ENCODE data around the gene KIZ. TPM values are rescaled to one million over a fixed set of nuclear protein-coding genes. Genes with fewer than 3 reads are reported as not detected.
"Not testable (repeated sequence)": the region's sequence is repeated elsewhere in the genome, so short reads cannot be mapped to it uniquely, and the experiment has no call there.

Gene KIZ
- total RNA-seq, 1 donor from 2014 or later: 6.8 TPM

GRCh38 chr20:21134883-21135493 lies 9.1 kb downstream of the KIZ start:
- no peak for DNase-seq (ENCODE audit: low spot score)
- no peak for ATAC-seq

GRCh38 chr20:21136015-21136732 lies 10.3 kb downstream of the KIZ start:
- ATAC-seq: no peak
- DNase-seq (ENCODE audit: low spot score): no peak

- ATAC-seq: no peak
These were observed 11.2 kb downstream of the KIZ start for GRCh38 chr20:21137078-21137477.

GRCh38 chr20:21139881-21140566 lies 14.1 kb downstream of the KIZ start:
- DNase-seq (ENCODE audit: low spot score) (no peak), ATAC-seq (no peak)

More at GRCh38 chr20:21137078-21137477, 11.2 kb downstream of the KIZ start:
- DNase-seq (ENCODE audit: low spot score): no peak

- ATAC-seq (no peak), DNase-seq (ENCODE audit: low spot score) (no peak)
These were observed 15.9 kb downstream of the KIZ start for GRCh38 chr20:21141825-21142224.

GRCh38 chr20:21143194-21143890 lies 17.5 kb downstream of the KIZ start:
- DNase-seq (ENCODE audit: low spot score): no peak
- no peak for ATAC-seq

- ATAC-seq (no peak), DNase-seq (ENCODE audit: low spot score) (no peak)
These were observed 19.5 kb downstream of the KIZ start for GRCh38 chr20:21145424-21145823.

- ATAC-seq (no peak), DNase-seq (ENCODE audit: low spot score) (no peak)
These were observed 20.3 kb downstream of the KIZ start for GRCh38 chr20:21146215-21146614.

- no peak for DNase-seq (ENCODE audit: low spot score)
- no peak for ATAC-seq
These were observed 21.7 kb downstream of the KIZ start for GRCh38 chr20:21147593-21147992.

- no peak for ATAC-seq
- DNase-seq (ENCODE audit: low spot score): no peak
These were observed 23.5 kb downstream of the KIZ start for GRCh38 chr20:21149344-21149743.

- ATAC-seq (no peak), DNase-seq (ENCODE audit: low spot score) (no peak)
These were observed 25.9 kb downstream of the KIZ start for GRCh38 chr20:21151791-21152190.

- ATAC-seq: no peak
- DNase-seq (ENCODE audit: low spot score): no peak
These were observed 28.8 kb downstream of the KIZ start for GRCh38 chr20:21154692-21155091.

GRCh38 chr20:21155268-21155667 lies 29.4 kb downstream of the KIZ start:
- DNase-seq (ENCODE audit: low spot score): no peak
- ATAC-seq: no peak

GRCh38 chr20:21156266-21156665 lies 30.4 kb downstream of the KIZ start:
- ATAC-seq: no peak
- DNase-seq (ENCODE audit: low spot score): no peak

GRCh38 chr20:21157006-21157405 lies 31.1 kb downstream of the KIZ start:
- ATAC-seq: no peak

GRCh38 chr20:21159658-21160380 lies 33.9 kb downstream of the KIZ start:
- ATAC-seq: no peak
- no peak for DNase-seq (ENCODE audit: low spot score)

More at GRCh38 chr20:21157006-21157405, 31.1 kb downstream of the KIZ start:
- no peak for DNase-seq (ENCODE audit: low spot score)

GRCh38 chr20:21161926-21162325 lies 36.0 kb downstream of the KIZ start:
- DNase-seq (ENCODE audit: low spot score) (no peak), ATAC-seq (no peak)

- DNase-seq (ENCODE audit: low spot score): no peak
- ATAC-seq: no peak
These were observed 36.7 kb downstream of the KIZ start for GRCh38 chr20:21162631-21163030.

- ATAC-seq: no peak
These were observed 40.9 kb downstream of the KIZ start for GRCh38 chr20:21166801-21167200.

GRCh38 chr20:21167261-21167660 lies 41.4 kb downstream of the KIZ start:
- DNase-seq (ENCODE audit: low spot score) (no peak), ATAC-seq (no peak)

More at GRCh38 chr20:21166801-21167200, 40.9 kb downstream of the KIZ start:
- no peak for DNase-seq (ENCODE audit: low spot score)

GRCh38 chr20:21168061-21168460 lies 42.2 kb downstream of the KIZ start:
- ATAC-seq; DNase-seq (ENCODE audit: low spot score): not testable (repeated sequence)

Measured in left lobe of liver (tissue), 2 donors.